Testis (tissue), 3 donors: ENCODE measurements around the gene SEPHS2. TPM values are rescaled to one million over a fixed set of nuclear protein-coding genes. Genes with fewer than 3 reads are reported as not detected.

Source experiments
- DNase-seq: peaks from one replicate; pipeline ENCODE4 v3.0.0-alpha.2; 2019
- H3K27ac ChIP-seq, 2 donors: fragments of 200-600 bp; sonication (generic); one replicate each; pipeline ENCODE4 v1.5.1; 2019
- H3K27me3 ChIP-seq: fragments of 200-600 bp; sonication (generic); one replicate; pipeline ENCODE4 v1.5.1; 2019
- H3K36me3 ChIP-seq: fragments of 200-600 bp; sonication (generic); one replicate; pipeline ENCODE4 v1.5.1; 2017; ENCODE audit warnings: low read depth; ENCODE audit errors: missing control alignments
- H3K4me1 ChIP-seq: fragments of 200-600 bp; sonication (generic); one replicate; pipeline ENCODE4 v1.5.1; 2019
- H3K4me3 ChIP-seq, 2 donors: fragments of 200-600 bp; sonication (generic); one replicate each; pipeline ENCODE4 v1.5.1; 2017 to 2019
- H3K9me3 ChIP-seq: fragments of 200-600 bp; sonication (generic); one replicate; pipeline ENCODE4 v1.5.1; 2017
- CTCF ChIP-seq, 3 experiments: fragments of 450-650 bp in 2 of 3; fragments of 200-600 bp in 1 of 3; sonication (generic) in 1 of 3; IDR thresholded peaks; one replicate each; pipeline ENCODE4 v1.5.1; 2016 to 2019; ENCODE audit warnings: antibody characterized with exemption in 3 of 3, mild to moderate bottlenecking in 2 of 3, moderate library complexity in 1 of 3
- POLR2A ChIP-seq: fragments of 450-650 bp; IDR thresholded peaks from one replicate; pipeline ENCODE4 v1.6.1; 2017; ENCODE audit warnings: antibody characterized with exemption, mild to moderate bottlenecking, moderate library complexity
- WGBS, 2 donors: methylation state at CpG; one replicate each; pipeline ENCODE4 v1.1.5; 2018; 5-methylcytosine and 5-hydroxymethylcytosine counted together
- intact Hi-C: fragments of 100-400 bp; cut with DNase I; formaldehyde crosslinking; loops from one replicate; pipeline ENCODE4 v1.15.1; 2023; ENCODE audit warnings: low total_unique reads
- polyA plus RNA-seq: library from polyadenylated mRNA; stranded (reverse); fragments of 350-450 nt; fragmentation: Illumina TruSeq; extraction: RNeasy Lipid Tissue Mini Kit (QIAGEN cat#74804); gene quantifications from one replicate; pipeline ENCODE4 v1.2.3, GENCODE V29; 2014; ENCODE audit warnings: low read depth, low replicate concordance; ENCODE audit not compliant: insufficient read depth
- total RNA-seq, 2 donors: library from RNA; depleted of rRNA; stranded (reverse); fragments of >200 nt; gene quantifications; one replicate each; pipeline ENCODE4 v1.2.3, GENCODE V29; 2016

The SEPHS2 gene
- total and polyA plus RNA-seq, 3 donors from 2014 or later = 17.7 to 24.7 (median 19.8) TPM

- Histone ChIP-seq H3K4me3 (no peak overlapping the region), H3K27me3 (no peaks in the 10 kb centered on the region), H3K9me3 (no peaks in the 10 kb centered on the region), H3K36me3 (no peaks in the 10 kb centered on the region), H3K4me1 (no peaks in the 10 kb centered on the region), H3K27ac (no peak overlapping the region)
- 79 to 88% methylated on average over 5 of the region's 5 CpGs for WGBS, 2 donors
- TF ChIP-seq CTCF (IDR thresholded peaks at IDR 0.05) (no peak), POLR2A (no peak)
- intact Hi-C loops = no loop called here
- no peak for DNase-seq
Measured at GRCh38 chr16:30438835-30439234, 6.8 kb downstream of the SEPHS2 start.

- no peaks in the 10 kb centered on the region for H3K27me3 ChIP-seq
- no peak for DNase-seq
- no peak overlapping the region for H3K4me3 ChIP-seq
- 83 to 92% methylated on average over 3 of the region's 3 CpGs for WGBS, 2 donors
- intact Hi-C loops = no loop called here
- no peaks in the 10 kb centered on the region for H3K4me1 ChIP-seq
- TF ChIP-seq CTCF (IDR thresholded peaks at IDR 0.05) (no peak), POLR2A (no peak)
- no peak overlapping the region for H3K27ac ChIP-seq
- no peaks in the 10 kb centered on the region for H3K9me3 ChIP-seq
- H3K36me3 ChIP-seq = no peaks in the 10 kb centered on the region
Measured at GRCh38 chr16:30437511-30438046, 8.1 kb downstream of the SEPHS2 start.

GRCh38 chr16:30434852-30435251 is 10.8 kb downstream of the SEPHS2 start:
- 83 to 84% methylated on average over 4 of the region's 4 CpGs for WGBS, 2 donors
- no peak for TF ChIP-seq POLR2A
- TF ChIP-seq CTCF (IDR thresholded peaks at IDR 0.05) = no peak
- no peak overlapping the region for H3K27ac ChIP-seq
- H3K4me1 ChIP-seq = peaks cover 3% of the 10 kb centered on the region
- intact Hi-C loops = no loop called here
- H3K9me3 ChIP-seq = no peaks in the 10 kb centered on the region
- DNase-seq = no peak
- no peaks in the 10 kb centered on the region for H3K36me3 ChIP-seq
- H3K4me3 ChIP-seq = no peak overlapping the region
- H3K27me3 ChIP-seq = no peaks in the 10 kb centered on the region

GRCh38 chr16:30430428-30430970 is 15.2 kb downstream of the SEPHS2 start:
- H3K27ac ChIP-seq = peak overlapping the region; percentile 48 to 75
- no peak for TF ChIP-seq POLR2A
- no peak for TF ChIP-seq CTCF (IDR thresholded peaks at IDR 0.05)
- no peaks in the 10 kb centered on the region for H3K9me3 ChIP-seq
- no peaks in the 10 kb centered on the region for H3K36me3 ChIP-seq
- peaks cover 12% of the 10 kb centered on the region for H3K4me1 ChIP-seq
- intact Hi-C loops = no loop called here
- H3K4me3 ChIP-seq = peak overlapping the region; percentile 63 to 71
- WGBS, 2 donors = 31 to 39% methylated on average over 16 to 19 of the region's 19 CpGs
- no peak for DNase-seq
- H3K27me3 ChIP-seq = no peaks in the 10 kb centered on the region
